NCI-H1694 treated with DMSO at 0.1 percent for 48 hours (cell line): Measurements from ENCODE around the gene WIF1.

ENCODE experiments used
- DNase-seq: peaks from one replicate; lab custom pipeline; 2025; lab: John Stamatoyannopoulos, UW

WIF1 gene

DNA sequence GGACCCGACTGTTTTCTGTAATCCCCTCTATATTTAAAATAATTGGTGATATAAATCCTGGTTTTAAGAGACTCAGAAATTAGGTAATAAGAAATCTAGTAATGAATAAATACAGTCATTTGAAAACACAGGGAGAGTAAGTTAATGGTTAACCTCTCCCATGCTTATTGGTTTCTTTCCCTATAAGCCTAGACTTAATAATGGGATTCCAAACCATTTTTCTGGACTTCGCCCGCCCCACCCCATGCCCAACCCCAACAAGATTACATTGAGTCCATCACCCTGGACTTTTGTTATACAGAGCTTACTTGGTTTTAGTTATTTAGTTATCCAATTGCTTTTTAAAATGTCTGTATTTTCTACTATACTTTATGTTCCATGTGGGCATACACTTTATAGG lies 98.7 kb downstream of the WIF1 start:
- no peak for DNase-seq

GRCh38 chr12:65019696-65020234 lies 101.3 kb downstream of the WIF1 start:
- DNase-seq, result no peak

- no peak for DNase-seq
Measured at GRCh38 chr12:65016881-65017650, 104.0 kb downstream of the WIF1 start.

GRCh38 chr12:65015850-65016249 lies 105.3 kb downstream of the WIF1 start:
- DNase-seq, result no peak

GRCh38 chr12:65014504-65015271 lies 106.4 kb downstream of the WIF1 start:
- no peak for DNase-seq

GRCh38 chr12:65010437-65010836 lies 110.7 kb downstream of the WIF1 start:
- DNase-seq, result no peak

GRCh38 chr12:65005716-65006115 lies 115.4 kb downstream of the WIF1 start:
- DNase-seq, result no peak

GRCh38 chr12:65004270-65004669 lies 116.8 kb downstream of the WIF1 start:
- DNase-seq, result no peak
